GM12872 (cell line): Measurements from ENCODE around the gene ICAM2.

Experiments used
- TF ChIP-seq, protein P1 (sequence below): IDR thresholded peaks from 3 replicates; pipeline ENCODE4 v1.5.1; 2011; ENCODE audit warnings: low read depth, mild to moderate bottlenecking, low read length, moderate library complexity; ENCODE audit not compliant: insufficient read depth

Gene ICAM2

DNA sequence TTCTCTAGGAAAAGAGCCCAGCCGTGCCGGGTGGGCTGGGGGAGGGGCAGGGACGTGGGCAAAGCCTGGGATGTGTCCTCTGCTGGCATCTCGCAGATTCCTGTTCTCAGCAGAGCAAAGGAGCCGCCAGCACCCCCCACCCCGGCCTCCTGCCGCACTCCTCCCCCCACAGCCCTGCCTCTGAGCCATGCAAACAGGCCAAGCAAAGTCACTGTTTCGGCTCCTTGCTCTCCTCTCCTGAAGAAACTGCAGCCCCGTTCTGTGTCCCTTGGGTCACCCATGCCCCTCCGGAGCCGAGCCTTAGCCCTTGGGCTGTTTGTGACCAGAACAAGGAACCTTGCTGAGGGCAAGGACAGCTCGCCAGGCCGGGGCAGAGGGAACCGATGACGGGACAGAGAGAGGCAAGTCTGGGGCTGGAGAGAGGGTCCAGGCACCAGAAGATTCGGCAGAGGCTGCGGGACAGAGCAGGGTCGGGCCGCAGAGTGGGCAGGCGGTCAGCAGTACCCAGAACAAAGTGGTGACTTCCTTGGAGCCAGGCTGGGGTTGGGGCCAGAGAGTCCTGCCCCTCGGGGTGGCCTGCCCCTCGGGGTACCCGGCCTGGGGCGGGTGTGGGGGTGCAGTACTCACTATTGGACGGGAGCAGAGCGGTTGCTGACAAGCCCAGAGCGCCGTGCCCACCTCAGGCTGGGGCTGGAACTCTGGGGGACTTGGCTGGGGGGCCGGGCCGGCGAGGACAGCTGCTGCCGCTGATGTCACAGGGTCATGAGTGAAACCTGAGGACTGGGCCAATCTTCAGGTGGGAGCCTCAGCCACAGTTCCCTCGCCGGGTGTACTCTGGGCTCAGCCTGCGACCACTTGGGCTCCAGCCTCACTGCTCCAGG is 31.5 kb downstream of the ICAM2 start:
- TF ChIP-seq, protein P1, sequence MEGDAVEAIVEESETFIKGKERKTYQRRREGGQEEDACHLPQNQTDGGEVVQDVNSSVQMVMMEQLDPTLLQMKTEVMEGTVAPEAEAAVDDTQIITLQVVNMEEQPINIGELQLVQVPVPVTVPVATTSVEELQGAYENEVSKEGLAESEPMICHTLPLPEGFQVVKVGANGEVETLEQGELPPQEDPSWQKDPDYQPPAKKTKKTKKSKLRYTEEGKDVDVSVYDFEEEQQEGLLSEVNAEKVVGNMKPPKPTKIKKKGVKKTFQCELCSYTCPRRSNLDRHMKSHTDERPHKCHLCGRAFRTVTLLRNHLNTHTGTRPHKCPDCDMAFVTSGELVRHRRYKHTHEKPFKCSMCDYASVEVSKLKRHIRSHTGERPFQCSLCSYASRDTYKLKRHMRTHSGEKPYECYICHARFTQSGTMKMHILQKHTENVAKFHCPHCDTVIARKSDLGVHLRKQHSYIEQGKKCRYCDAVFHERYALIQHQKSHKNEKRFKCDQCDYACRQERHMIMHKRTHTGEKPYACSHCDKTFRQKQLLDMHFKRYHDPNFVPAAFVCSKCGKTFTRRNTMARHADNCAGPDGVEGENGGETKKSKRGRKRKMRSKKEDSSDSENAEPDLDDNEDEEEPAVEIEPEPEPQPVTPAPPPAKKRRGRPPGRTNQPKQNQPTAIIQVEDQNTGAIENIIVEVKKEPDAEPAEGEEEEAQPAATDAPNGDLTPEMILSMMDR = no peak

DNA sequence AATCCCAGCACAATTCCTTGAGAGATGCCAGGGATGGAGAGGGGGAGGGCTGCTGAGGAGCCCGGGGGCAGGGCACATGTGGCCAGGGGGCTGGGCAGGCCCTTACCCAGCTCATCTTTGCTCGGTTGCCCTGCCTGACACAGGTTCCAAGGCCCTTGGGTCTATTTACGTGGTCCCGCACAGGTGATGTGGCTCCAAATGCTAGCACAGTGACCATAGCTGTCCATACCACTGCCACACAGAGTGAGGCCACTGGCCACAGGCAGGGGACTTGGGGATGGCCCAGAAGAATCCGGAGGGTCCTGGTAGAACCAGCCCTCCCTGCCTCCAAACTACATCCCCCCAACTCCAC is 32.3 kb downstream of the ICAM2 start:
- TF ChIP-seq, protein P1 = no peak

DNA sequence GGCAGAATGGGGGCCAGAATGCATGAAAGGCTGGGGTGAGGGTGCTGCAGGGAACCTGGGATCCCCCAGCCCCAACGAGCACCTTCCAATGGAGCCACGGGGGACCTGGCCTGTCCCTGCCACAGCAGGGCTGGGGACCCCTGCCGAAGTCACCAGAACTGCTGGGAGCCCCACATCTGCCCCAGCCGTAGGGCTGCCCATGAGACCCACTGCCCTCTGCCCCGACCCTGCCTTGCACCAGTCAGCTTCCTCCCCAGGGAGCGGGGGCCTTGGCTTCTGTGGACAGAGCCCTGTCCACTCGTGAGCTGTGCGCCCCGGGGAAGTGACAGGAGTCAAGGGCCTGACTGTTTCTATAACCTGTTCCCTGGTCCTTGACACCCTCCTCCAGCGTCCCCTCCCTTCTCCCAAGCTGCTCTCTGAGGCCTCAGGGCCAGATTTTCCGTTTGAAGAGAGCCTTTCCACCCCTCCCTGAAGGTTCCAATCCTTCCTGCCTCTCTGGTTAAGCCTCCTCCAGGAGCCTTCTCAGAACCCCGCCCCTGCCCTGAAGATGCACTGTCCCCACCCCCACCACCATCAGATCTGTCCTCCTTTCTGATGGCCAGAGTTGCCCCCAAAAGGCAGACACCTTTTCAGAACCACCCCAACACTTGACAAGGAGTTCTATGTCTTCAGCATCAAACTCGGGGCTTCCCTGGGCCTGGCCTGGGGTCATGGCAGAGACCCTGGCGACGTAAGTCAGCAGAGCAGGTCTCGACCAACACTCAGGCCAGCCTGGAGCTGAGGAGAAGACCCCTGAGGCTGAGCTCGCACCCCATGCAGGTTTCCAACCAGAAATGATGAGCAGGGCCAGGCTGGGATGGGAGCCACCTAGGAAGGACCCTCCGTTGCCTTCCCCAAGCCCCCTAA is 33.0 kb downstream of the ICAM2 start:
- TF ChIP-seq, protein P1 = no peak

DNA sequence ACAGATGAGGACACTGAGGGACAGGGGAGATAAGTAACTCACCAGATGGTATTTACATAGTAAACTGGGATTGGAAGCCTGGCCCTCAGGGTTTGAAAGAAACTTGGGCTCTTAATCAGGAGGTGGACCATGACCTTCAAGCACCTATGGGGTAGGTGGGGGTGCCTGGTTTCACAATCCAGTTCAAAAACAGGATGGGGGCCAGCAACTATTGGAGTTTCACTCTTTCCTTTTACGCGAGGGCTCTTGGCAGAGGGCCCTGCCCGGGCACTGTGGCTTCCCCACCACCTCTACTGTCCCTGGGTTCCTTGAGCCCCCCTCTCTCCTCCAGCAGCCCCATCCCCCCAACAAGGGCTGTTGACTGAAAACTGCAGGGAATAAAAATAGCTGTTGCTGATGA is 33.6 kb downstream of the ICAM2 start:
- TF ChIP-seq, protein P1 = no peak

DNA sequence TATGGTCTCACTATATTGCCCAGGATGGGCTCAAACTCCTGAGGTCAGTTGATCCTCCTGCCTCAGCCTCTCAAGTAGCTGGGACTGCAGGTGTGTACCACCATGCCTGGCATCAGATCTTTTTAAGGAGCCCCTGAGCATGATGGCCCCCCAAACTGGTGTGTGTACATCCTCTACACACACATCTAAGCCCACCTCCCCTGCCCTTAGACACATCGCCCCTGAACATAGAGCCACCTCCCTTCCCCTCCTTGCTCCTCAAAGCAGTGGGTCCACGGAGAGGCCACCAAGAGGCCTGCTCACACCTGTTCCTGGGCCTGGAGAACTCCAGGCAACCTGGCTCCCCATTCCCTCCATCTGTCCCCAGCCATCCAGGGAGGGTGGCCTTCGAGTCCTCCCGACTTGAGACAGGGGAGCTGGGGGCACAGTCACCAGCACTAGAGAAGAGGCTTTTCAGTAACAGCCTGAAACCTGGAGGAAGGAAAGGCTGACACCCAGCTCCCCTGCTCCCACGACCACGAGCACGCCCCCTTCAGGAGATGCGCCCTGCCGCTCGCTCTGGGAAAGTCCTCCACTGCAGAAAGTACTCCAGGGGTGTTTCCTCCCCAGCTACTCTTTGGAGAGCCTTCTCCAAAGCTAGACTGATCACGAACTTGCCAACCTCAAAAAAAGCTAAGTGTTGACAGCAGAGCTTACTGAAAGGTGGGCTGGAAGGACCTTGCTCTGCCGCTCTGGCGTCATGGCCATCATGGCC is 34.9 kb downstream of the ICAM2 start:
- TF ChIP-seq, protein P1 = peak; percentile 22; the same call in 1 of the 3 replicates

DNA sequence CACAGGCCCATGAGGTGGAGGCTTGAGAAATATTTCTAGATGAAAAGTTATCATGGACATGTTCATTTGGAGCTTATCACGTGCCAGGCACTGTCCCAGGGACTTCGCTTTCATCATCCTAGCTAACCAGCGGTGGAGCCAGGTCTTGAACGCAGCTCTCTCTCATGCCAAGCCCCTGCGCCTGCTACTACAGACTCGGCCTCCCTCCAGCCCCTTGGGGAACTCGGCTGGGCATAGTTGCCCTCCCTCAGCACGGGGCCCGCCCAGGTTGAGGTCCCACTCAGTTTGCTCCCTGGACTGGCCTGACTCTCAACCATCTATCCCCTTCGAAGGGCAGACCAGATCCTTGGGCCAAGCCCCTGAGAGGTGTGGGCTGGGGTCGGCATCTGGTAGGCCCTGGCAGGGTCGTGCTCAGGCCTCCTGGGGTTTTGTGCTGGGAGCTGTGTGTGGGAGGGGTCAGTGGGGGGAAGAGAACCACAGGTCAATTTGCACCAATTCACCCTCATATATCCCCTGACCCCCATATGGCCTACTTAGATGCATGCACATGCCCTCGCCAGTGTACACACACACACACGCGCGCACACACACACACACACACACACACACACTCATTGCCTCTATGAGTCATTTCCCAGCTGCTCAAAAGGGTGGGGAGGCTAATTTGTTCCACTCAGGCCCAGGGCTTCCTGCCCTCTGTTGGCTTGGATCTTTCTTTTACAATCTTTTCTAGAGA is 35.6 kb downstream of the ICAM2 start:
- TF ChIP-seq, protein P1 = no peak

DNA sequence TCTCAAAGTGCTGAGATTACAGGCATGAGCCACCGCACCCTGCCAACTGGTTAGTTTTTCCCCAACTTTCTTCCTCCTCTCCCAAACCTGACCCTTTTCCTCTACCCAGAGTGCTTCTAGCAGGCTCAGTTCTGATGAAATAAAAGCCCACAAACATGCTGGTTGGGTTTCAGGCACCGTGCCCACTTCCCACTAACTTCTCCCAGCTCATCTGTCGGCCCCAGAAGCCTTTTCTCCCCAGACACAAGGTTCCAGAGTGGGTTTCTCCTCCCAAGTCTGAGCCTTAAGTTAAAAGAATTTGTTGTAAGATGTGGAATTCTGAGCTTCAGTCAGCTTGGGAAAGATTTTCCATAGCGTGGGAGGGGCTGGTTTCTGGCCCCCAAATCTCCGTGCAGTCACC is 36.2 kb downstream of the ICAM2 start:
- TF ChIP-seq, protein P1 = no peak
